ENCODE measurements around the gene MEOX1. TPM values are rescaled to one million over a fixed set of nuclear protein-coding genes. Genes with fewer than 3 reads are reported as not detected.

Gene MEOX1
- total and polyA plus RNA-seq, 2 donors (not counting 1 experiment from before 2014, with no cell fraction given) = not detected

GRCh38 chr17:43618276-43618675, 43.4 kb downstream of the MEOX1 start:
- H2AFZ ChIP-seq (ENCODE audit: low read length) = no peak overlapping the region
- H3K27me3 ChIP-seq (ENCODE audit: control insufficient read depth, insufficient read depth, low read length) = no peaks in the 10 kb centered on the region
- TF ChIP-seq, protein P1, sequence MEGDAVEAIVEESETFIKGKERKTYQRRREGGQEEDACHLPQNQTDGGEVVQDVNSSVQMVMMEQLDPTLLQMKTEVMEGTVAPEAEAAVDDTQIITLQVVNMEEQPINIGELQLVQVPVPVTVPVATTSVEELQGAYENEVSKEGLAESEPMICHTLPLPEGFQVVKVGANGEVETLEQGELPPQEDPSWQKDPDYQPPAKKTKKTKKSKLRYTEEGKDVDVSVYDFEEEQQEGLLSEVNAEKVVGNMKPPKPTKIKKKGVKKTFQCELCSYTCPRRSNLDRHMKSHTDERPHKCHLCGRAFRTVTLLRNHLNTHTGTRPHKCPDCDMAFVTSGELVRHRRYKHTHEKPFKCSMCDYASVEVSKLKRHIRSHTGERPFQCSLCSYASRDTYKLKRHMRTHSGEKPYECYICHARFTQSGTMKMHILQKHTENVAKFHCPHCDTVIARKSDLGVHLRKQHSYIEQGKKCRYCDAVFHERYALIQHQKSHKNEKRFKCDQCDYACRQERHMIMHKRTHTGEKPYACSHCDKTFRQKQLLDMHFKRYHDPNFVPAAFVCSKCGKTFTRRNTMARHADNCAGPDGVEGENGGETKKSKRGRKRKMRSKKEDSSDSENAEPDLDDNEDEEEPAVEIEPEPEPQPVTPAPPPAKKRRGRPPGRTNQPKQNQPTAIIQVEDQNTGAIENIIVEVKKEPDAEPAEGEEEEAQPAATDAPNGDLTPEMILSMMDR (conservative IDR thresholded peaks at IDR 0.05 in 1 of 2, IDR thresholded peaks at IDR 0.05 in 1 of 2; ENCODE audit: low read depth in 1 of 2, low read length in 2 of 2) = no peak
- TF ChIP-seq EZH2 (IDR thresholded peaks at IDR 0.05; ENCODE audit: low read length, missing control alignments) = no peak
- no peaks in the 10 kb centered on the region for H3K36me3 ChIP-seq (ENCODE audit: control insufficient read depth, insufficient read depth, low read length)
- no peak overlapping the region for H3K27ac ChIP-seq (ENCODE audit: insufficient read depth, low read length)
- no peak overlapping the region for H3K4me3 ChIP-seq (replicated peaks in 1 of 4; ENCODE audit: control extremely low read depth in 1 of 4, insufficient read depth in 1 of 4, low read depth in 3 of 4, low read length in 4 of 4)
- no peaks in the 10 kb centered on the region for H3K79me2 ChIP-seq (ENCODE audit: control insufficient read depth, insufficient read depth, low read length)
- H3K9me3 ChIP-seq (ENCODE audit: control insufficient read depth, insufficient read depth, low read depth, low read length) = no peaks in the 10 kb centered on the region
- H3K9ac ChIP-seq (ENCODE audit: insufficient read depth, low read length) = no peak overlapping the region
- H4K20me1 ChIP-seq (ENCODE audit: control insufficient read depth, extremely low read depth, insufficient read depth, low read length) = no peaks in the 10 kb centered on the region
- no peak overlapping the region for H3K4me2 ChIP-seq (ENCODE audit: extremely low read depth, insufficient read depth, low read length)
- DNase-seq (ENCODE audit: low read depth in 2 of 2) = no peak
- H3K4me1 ChIP-seq (ENCODE audit: control insufficient read depth, extremely low read depth, insufficient read depth, low read length) = peaks cover 2% of the 10 kb centered on the region

GRCh38 chr17:43616852-43617251, 44.9 kb downstream of the MEOX1 start:
- H3K27me3 ChIP-seq (ENCODE audit: control insufficient read depth, insufficient read depth, low read length) = no peaks in the 10 kb centered on the region
- no peak overlapping the region for H3K27ac ChIP-seq (ENCODE audit: insufficient read depth, low read length)
- no peaks in the 10 kb centered on the region for H3K79me2 ChIP-seq (ENCODE audit: control insufficient read depth, insufficient read depth, low read length)
- H3K9ac ChIP-seq (ENCODE audit: insufficient read depth, low read length) = no peak overlapping the region
- DNase-seq (ENCODE audit: low read depth in 2 of 2) = no peak
- H3K4me1 ChIP-seq (ENCODE audit: control insufficient read depth, extremely low read depth, insufficient read depth, low read length) = peaks cover 2% of the 10 kb centered on the region
- H4K20me1 ChIP-seq (ENCODE audit: control insufficient read depth, extremely low read depth, insufficient read depth, low read length) = no peaks in the 10 kb centered on the region
- no peak overlapping the region for H2AFZ ChIP-seq (ENCODE audit: low read length)
- H3K4me3 ChIP-seq (replicated peaks in 1 of 4; ENCODE audit: control extremely low read depth in 1 of 4, insufficient read depth in 1 of 4, low read depth in 3 of 4, low read length in 4 of 4) = no peak overlapping the region
- H3K9me3 ChIP-seq (ENCODE audit: control insufficient read depth, insufficient read depth, low read depth, low read length) = no peaks in the 10 kb centered on the region
- H3K36me3 ChIP-seq (ENCODE audit: control insufficient read depth, insufficient read depth, low read length) = no peaks in the 10 kb centered on the region
- TF ChIP-seq EZH2 (IDR thresholded peaks at IDR 0.05; ENCODE audit: low read length, missing control alignments) = no peak
- TF ChIP-seq, protein P1 (conservative IDR thresholded peaks at IDR 0.05 in 1 of 2, IDR thresholded peaks at IDR 0.05 in 1 of 2; ENCODE audit: low read depth in 1 of 2, low read length in 2 of 2) = no peak
- H3K4me2 ChIP-seq (ENCODE audit: extremely low read depth, insufficient read depth, low read length) = no peak overlapping the region

DNA sequence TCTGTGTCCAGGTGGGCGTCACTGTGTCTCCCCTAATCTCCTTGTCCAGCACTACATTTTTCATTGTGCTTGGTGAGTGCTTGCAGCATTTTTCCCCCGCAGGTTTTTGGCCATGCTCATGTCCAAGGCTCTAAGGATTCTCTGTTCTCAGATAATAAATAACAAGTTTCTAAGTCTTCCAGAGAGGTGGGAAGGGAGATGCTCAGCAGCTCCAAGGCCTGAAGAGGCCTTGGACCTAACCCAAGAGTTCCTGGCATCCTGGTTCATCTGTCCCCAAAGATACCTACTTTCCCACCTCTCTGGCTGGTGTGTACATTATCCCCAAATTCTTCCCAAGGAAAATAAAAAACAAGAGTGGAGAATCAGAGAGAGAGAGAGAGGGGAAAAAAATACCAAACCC, 45.3 kb downstream of the MEOX1 start:
- DNase-seq (ENCODE audit: low read depth in 2 of 2) = no peak

More for the DNA sequence above, 45.3 kb downstream of the MEOX1 start:
- Histone ChIP-seq H3K4me1 (ENCODE audit: control insufficient read depth, extremely low read depth, insufficient read depth, low read length) (peaks cover 2% of the 10 kb centered on the region), H3K9me3 (ENCODE audit: control insufficient read depth, insufficient read depth, low read depth, low read length) (no peaks in the 10 kb centered on the region), H3K4me2 (ENCODE audit: extremely low read depth, insufficient read depth, low read length) (no peak overlapping the region), H4K20me1 (ENCODE audit: control insufficient read depth, extremely low read depth, insufficient read depth, low read length) (no peaks in the 10 kb centered on the region), H3K79me2 (ENCODE audit: control insufficient read depth, insufficient read depth, low read length) (no peaks in the 10 kb centered on the region), H3K9ac (ENCODE audit: insufficient read depth, low read length) (no peak overlapping the region), H3K36me3 (ENCODE audit: control insufficient read depth, insufficient read depth, low read length) (no peaks in the 10 kb centered on the region), H2AFZ (ENCODE audit: low read length) (no peak overlapping the region), H3K27ac (ENCODE audit: insufficient read depth, low read length) (no peak overlapping the region), H3K4me3 (replicated peaks in 1 of 4; ENCODE audit: control extremely low read depth in 1 of 4, insufficient read depth in 1 of 4, low read depth in 3 of 4, low read length in 4 of 4) (no peak overlapping the region), H3K27me3 (ENCODE audit: control insufficient read depth, insufficient read depth, low read length) (no peaks in the 10 kb centered on the region)
- TF ChIP-seq EZH2 (IDR thresholded peaks at IDR 0.05; ENCODE audit: low read length, missing control alignments) = no peak
- TF ChIP-seq, protein P1 (conservative IDR thresholded peaks at IDR 0.05 in 1 of 2, IDR thresholded peaks at IDR 0.05 in 1 of 2; ENCODE audit: low read depth in 1 of 2, low read length in 2 of 2) = no peak

Data from fibroblast of lung (primary cell).